Stimulated activated CD4-positive, alpha-beta T cell treated with anti-CD3 and anti-CD28 coated beads, Interleukin-15, amount 100 ng/mL, for 24 hours (primary cell): ENCODE measurements around the gene ALG10.
"Not testable (repeated sequence)": the region's sequence is repeated elsewhere in the genome, so short reads cannot be mapped to it uniquely, and the experiment has no call there.

Source experiments
- DNase-seq: peaks from one replicate; pipeline ENCODE4 v3.0.0-alpha.2; 2020

The ALG10 gene

GRCh38 chr12:34022079-34022830 lies at the start of gene ALG10:
Gene ALG10 (plus strand): TSS chr12:34022496. CDS start chr12:34022600, 104 bp downstream.
- peak; percentile 95 for DNase-seq

- DNase-seq = not testable (repeated sequence)
These were observed 49.4 kb upstream of the ALG10 start for GRCh38 chr12:33972884-33973283.

GRCh38 chr12:33977887-33978286 lies 44.4 kb upstream of the ALG10 start:
- no peak for DNase-seq

GRCh38 chr12:33988197-33988805 lies 34.0 kb upstream of the ALG10 start:
- no peak for DNase-seq

GRCh38 chr12:33988913-33989312 lies 33.4 kb upstream of the ALG10 start:
- DNase-seq = no peak

- DNase-seq = no peak
These were observed 27.2 kb upstream of the ALG10 start for GRCh38 chr12:33994857-33995808.

- not testable (repeated sequence) for DNase-seq
These were observed 13.5 kb upstream of the ALG10 start for GRCh38 chr12:34008835-34009234.

- no peak for DNase-seq
These were observed 5.9 kb upstream of the ALG10 start for GRCh38 chr12:34016361-34016760.

- DNase-seq = no peak
These were observed 1.2 kb upstream of the ALG10 start for GRCh38 chr12:34021071-34021470.

- not testable (repeated sequence) for DNase-seq
These were observed 5.4 kb downstream of the ALG10 start for GRCh38 chr12:34027661-34028060.

GRCh38 chr12:34030591-34030990 lies 8.3 kb downstream of the ALG10 start:
- no peak for DNase-seq

- DNase-seq = no peak
These were observed 11.5 kb downstream of the ALG10 start for GRCh38 chr12:34033628-34034296.

GRCh38 chr12:34038357-34038756 lies 16.1 kb downstream of the ALG10 start:
- not testable (repeated sequence) for DNase-seq

GRCh38 chr12:34046570-34046969 lies 24.3 kb downstream of the ALG10 start:
- DNase-seq = no peak

- not testable (repeated sequence) for DNase-seq
These were observed 25.6 kb downstream of the ALG10 start for GRCh38 chr12:34047855-34048254.

- DNase-seq = no peak
These were observed 26.4 kb downstream of the ALG10 start for GRCh38 chr12:34048714-34049113.

- DNase-seq = no peak
These were observed 29.2 kb downstream of the ALG10 start for GRCh38 chr12:34051486-34051885.

- no peak for DNase-seq
These were observed 32.6 kb downstream of the ALG10 start for GRCh38 chr12:34054938-34055337.
